Stimulated activated memory B cell treated with anti-CD40 and anti-IgM and Interleukin-4, amounts not matched to agents 10 μg/mL and 1 μg/mL and 100 μg/mL, for 72 hours (primary cell): Measurements from ENCODE around the gene TUBGCP6.
"Not testable (repeated sequence)": the region's sequence is repeated elsewhere in the genome, so short reads cannot be mapped to it uniquely, and the experiment has no call there.

Experiments used
- ATAC-seq: fragments of 150-1000 bp; cut with Tn5 transposase; 2 replicates; pipeline ENCODE4 v1.10.0; 2021
- H3K27ac Mint-ChIP-seq: one replicate; pipeline ENCODE4 v1.8.0; 2022; ENCODE audit warnings: mild to moderate bottlenecking, mixed read lengths
- H3K27me3 Mint-ChIP-seq: one replicate; pipeline ENCODE4 v1.8.0; 2022; ENCODE audit warnings: mixed read lengths
- H3K36me3 Mint-ChIP-seq: one replicate; pipeline ENCODE4 v1.8.0; 2022; ENCODE audit warnings: mixed read lengths
- H3K4me1 Mint-ChIP-seq: one replicate; pipeline ENCODE4 v1.8.0; 2022; ENCODE audit warnings: mixed read lengths
- H3K4me3 Mint-ChIP-seq: one replicate; pipeline ENCODE4 v1.8.0; 2022; ENCODE audit warnings: mild to moderate bottlenecking, moderate library complexity, mixed read lengths
- H3K9me3 Mint-ChIP-seq: one replicate; pipeline ENCODE4 v1.8.0; 2022; ENCODE audit warnings: mixed read lengths

TUBGCP6 gene

DNA sequence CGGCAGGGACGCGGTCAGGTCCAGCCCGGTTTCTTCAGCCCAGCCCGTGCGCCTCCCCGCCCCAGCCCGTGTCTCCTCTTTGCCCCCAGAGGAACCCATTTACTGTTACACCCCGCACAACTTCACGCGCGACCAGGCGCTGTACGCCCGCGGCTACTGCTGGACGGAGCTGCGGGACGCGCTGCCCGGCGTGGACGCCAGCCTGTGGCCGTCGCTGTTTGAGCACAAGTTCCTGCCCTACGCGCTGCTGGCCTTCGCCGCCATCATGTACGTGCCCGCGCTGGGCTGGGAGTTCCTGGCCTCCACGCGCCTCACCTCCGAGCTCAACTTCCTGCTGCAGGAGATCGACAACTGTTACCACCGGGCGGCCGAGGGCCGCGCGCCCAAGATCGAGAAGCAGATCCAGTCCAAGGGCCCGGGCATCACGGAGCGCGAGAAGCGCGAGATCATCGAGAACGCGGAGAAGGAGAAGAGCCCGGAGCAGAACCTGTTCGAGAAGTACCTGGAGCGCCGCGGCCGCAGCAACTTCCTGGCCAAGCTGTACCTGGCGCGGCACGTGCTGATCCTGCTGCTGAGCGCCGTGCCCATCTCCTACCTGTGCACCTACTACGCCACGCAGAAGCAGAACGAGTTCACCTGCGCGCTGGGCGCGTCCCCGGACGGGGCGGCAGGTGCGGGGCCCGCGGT lies 67.8 kb downstream of the TUBGCP6 start:
- no peaks in the 10 kb centered on the region for H3K9me3 Mint-ChIP-seq
- peaks cover 59% of the 10 kb centered on the region for H3K4me1 Mint-ChIP-seq
- no peak overlapping the region for H3K27ac Mint-ChIP-seq
- no peaks in the 10 kb centered on the region for H3K36me3 Mint-ChIP-seq
- peaks cover 38% of the 10 kb centered on the region for H3K27me3 Mint-ChIP-seq
- no peak for ATAC-seq
- H3K4me3 Mint-ChIP-seq, result no peak overlapping the region

- Mint-ChIP-seq H3K36me3 (no peaks in the 10 kb centered on the region), H3K27ac (peak overlapping the region; percentile 81), H3K27me3 (peaks cover 35% of the 10 kb centered on the region), H3K4me3 (peak overlapping the region; percentile 11), H3K9me3 (no peaks in the 10 kb centered on the region), H3K4me1 (peaks cover 61% of the 10 kb centered on the region)
- peak; percentile 38 for ATAC-seq
These were observed 68.6 kb downstream of the TUBGCP6 start for GRCh38 chr22:50175921-50176849.

GRCh38 chr22:50175191-50175461 lies 69.7 kb downstream of the TUBGCP6 start:
- no peak overlapping the region for H3K27ac Mint-ChIP-seq
- no peak overlapping the region for H3K4me3 Mint-ChIP-seq
- peaks cover 31% of the 10 kb centered on the region for H3K27me3 Mint-ChIP-seq
- H3K9me3 Mint-ChIP-seq, result no peaks in the 10 kb centered on the region
- ATAC-seq, result no peak
- peaks cover 63% of the 10 kb centered on the region for H3K4me1 Mint-ChIP-seq
- no peaks in the 10 kb centered on the region for H3K36me3 Mint-ChIP-seq

DNA sequence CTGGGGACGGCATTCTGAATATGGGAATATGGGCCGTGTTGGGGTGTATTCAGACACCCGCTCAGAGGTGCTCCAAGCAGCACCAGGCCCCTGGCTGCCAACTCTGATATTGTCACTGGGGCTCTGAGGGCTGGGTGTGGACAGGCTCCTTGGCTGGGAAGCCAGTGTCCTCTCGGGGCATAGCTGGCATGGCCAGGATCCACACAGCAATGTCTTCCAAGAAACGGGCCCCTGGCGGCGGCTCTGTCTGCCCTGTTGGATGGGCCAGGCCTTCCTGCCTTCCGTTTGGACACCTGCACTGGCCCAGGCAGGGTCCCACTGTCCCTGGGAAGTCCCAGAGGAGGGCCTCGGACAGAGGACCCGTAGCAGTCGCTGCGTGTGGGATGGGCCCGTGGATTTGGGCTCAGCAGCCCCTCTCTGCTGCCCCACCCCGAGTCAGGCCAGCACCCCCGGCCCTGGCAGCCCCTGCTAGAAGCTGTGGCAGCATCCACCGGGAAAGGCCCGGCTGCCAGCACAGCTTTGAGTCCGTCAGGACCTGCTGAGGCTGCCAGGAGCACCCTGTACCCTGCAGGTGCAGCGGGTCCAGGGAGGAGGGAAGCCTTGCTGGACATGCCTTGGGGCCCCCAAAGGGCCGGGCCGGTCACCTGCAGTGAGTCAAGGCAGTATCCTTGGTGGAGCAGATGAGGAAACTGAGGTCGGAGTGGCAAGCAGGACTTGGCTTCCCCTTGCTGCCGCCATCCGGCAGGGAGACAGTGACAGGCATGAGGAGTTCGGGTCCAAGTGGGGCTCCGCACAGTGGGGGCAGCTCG lies 70.2 kb downstream of the TUBGCP6 start:
- Mint-ChIP-seq H3K4me3 (no peak overlapping the region), H3K4me1 (peaks cover 57% of the 10 kb centered on the region), H3K9me3 (no peaks in the 10 kb centered on the region), H3K27ac (no peak overlapping the region), H3K27me3 (peaks cover 27% of the 10 kb centered on the region), H3K36me3 (no peaks in the 10 kb centered on the region)
- ATAC-seq, result no peak

DNA sequence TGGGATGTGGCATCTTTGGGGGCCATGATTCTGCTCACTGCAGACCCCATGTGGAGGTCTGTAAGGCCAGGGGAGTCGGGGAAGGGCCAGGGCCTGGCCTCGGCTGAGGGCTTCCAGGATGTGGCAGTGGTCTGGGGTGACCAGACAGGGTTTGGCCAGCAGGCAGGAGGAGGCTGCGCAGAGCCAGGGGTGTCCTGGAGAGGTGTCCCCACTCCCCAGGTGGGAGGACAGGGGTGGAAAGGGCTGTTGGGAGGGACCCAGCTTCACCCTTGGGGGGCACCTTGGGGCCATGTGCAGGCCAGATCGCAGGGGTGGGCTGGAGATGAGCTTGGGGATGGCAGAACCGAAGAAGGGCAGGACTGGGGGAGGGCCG lies 70.9 kb downstream of the TUBGCP6 start:
- peaks cover 60% of the 10 kb centered on the region for H3K4me1 Mint-ChIP-seq
- H3K4me3 Mint-ChIP-seq, result no peak overlapping the region
- no peak overlapping the region for H3K27ac Mint-ChIP-seq
- no peaks in the 10 kb centered on the region for H3K36me3 Mint-ChIP-seq
- peaks cover 27% of the 10 kb centered on the region for H3K27me3 Mint-ChIP-seq
- H3K9me3 Mint-ChIP-seq, result no peaks in the 10 kb centered on the region
- no peak for ATAC-seq

GRCh38 chr22:50173311-50173982 lies 71.4 kb downstream of the TUBGCP6 start:
- ATAC-seq, result peak; percentile 60
- peak overlapping the region; percentile 35 for H3K4me3 Mint-ChIP-seq

GRCh38 chr22:50171965-50172421 lies 72.8 kb downstream of the TUBGCP6 start:
- Mint-ChIP-seq H3K4me3 (peak overlapping the region; percentile 41), H3K9me3 (no peaks in the 10 kb centered on the region), H3K27me3 (peaks cover 38% of the 10 kb centered on the region), H3K27ac (peak overlapping the region; percentile 61), H3K4me1 (peaks cover 56% of the 10 kb centered on the region), H3K36me3 (no peaks in the 10 kb centered on the region)
- ATAC-seq, result no peak

More at GRCh38 chr22:50173311-50173982, 71.4 kb downstream of the TUBGCP6 start:
- peak overlapping the region; percentile 61 for H3K27ac Mint-ChIP-seq
- no peaks in the 10 kb centered on the region for H3K9me3 Mint-ChIP-seq
- H3K27me3 Mint-ChIP-seq, result peaks cover 30% of the 10 kb centered on the region
- peaks cover 61% of the 10 kb centered on the region for H3K4me1 Mint-ChIP-seq
- H3K36me3 Mint-ChIP-seq, result no peaks in the 10 kb centered on the region

- peak overlapping the region; percentile 62 for H3K27ac Mint-ChIP-seq
- H3K36me3 Mint-ChIP-seq, result no peaks in the 10 kb centered on the region
- peaks cover 50% of the 10 kb centered on the region for H3K4me1 Mint-ChIP-seq
- peak overlapping the region; percentile 67 for H3K4me3 Mint-ChIP-seq
- H3K27me3 Mint-ChIP-seq, result peaks cover 34% of the 10 kb centered on the region
- ATAC-seq, result no peak
- H3K9me3 Mint-ChIP-seq, result no peaks in the 10 kb centered on the region
These were observed 73.4 kb downstream of the TUBGCP6 start for GRCh38 chr22:50171319-50171964.

DNA sequence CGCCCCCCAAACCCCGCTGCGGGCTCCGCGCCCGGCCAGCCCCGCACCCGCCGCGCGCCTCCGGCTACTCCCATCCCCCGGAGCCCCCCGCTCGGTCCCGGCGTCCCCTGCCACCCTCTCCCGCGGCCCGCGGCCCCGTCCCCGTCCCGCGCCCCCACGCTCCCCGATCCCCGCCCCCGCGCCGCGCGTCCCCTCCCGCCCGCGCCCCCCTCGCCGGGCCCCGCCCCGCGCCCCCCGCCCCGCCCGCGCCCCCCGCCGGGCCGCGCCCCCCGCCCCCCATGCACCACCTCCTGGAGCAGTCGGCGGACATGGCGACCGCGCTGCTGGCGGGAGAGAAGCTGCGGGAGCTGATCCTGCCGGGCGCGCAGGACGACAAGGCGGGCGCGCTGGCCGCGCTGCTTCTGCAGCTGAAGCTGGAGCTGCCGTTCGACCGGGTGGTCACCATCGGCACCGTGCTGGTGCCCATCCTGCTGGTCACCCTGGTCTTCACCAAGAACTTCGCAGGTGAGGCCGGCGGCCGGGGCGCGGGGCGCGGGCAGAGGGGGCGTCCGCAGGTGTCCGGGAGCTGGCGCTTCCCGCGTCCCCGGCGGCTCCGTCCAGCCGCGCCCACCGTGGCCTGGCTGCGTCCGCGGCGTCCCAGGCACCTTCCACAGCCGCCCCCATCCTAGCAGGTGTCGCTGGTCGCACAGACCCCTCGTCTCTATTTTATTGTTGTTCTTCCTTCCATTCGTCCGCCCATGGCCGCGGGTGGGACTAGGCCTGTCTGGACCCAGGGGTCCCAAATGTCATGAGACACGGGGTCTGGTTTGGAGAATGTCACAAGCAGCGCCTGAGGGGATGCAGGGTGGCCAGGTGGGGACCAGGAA lies 74.1 kb downstream of the TUBGCP6 start, which contains the start of gene PANX2:
Gene PANX2, plus strand, starts transcription at position 279 of the 866 bp plus-strand sequence. Its CDS starts 0 bp downstream, at position 279.
- Mint-ChIP-seq H3K27ac (peak within 1 kb of the TSS; percentile 93), H3K4me1 (peaks cover 43% of the 10 kb centered on the region), H3K9me3 (no peaks in the 10 kb centered on the region), H3K4me3 (peak within 1 kb of the TSS; percentile 73), H3K27me3 (peaks cover 34% of the 10 kb centered on the region), H3K36me3 (no peaks in the 10 kb centered on the region)
- peak; percentile 44 for ATAC-seq

- Mint-ChIP-seq H3K9me3 (no peaks in the 10 kb centered on the region), H3K36me3 (no peaks in the 10 kb centered on the region), H3K27ac (peak overlapping the region; percentile 93), H3K4me3 (peak overlapping the region; percentile 73), H3K4me1 (peaks cover 37% of the 10 kb centered on the region), H3K27me3 (peaks cover 40% of the 10 kb centered on the region)
- ATAC-seq, result peak; percentile 74
These were observed 75.0 kb downstream of the TUBGCP6 start for GRCh38 chr22:50169774-50170341.

DNA sequence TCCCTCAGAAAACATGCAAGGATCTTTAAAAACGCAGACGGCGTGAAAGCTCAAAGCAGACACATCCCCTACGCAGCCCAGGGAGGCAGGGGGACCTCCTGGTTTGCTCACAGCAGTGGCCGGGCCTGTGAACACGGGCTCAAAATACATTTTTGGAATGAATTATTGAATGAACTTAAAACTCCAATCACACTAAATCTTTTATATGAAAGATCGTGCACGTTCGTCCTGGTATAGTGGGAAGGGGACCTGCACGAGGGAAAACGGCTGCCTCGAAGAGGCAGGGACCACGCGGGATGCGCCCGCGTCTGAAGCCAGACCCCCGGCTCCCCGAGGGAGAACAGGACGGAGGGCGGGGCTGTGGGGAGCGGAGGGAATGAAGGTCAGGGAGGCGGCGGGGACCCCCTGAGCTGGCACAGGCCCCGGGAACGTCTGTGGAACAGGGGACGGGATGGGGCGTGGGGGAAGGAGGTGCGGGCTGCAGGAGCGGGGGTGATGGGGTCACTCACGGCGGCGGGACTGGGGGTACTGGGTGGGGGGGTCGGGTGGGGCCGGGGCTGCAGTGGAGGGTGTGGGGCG lies 75.6 kb downstream of the TUBGCP6 start:
- peaks cover 37% of the 10 kb centered on the region for H3K4me1 Mint-ChIP-seq
- peak overlapping the region; percentile 82 for H3K4me3 Mint-ChIP-seq
- peak; percentile 17 for ATAC-seq
- peak overlapping the region; percentile 93 for H3K27ac Mint-ChIP-seq
- no peaks in the 10 kb centered on the region for H3K36me3 Mint-ChIP-seq
- H3K27me3 Mint-ChIP-seq, result peaks cover 46% of the 10 kb centered on the region
- H3K9me3 Mint-ChIP-seq, result no peaks in the 10 kb centered on the region

DNA sequence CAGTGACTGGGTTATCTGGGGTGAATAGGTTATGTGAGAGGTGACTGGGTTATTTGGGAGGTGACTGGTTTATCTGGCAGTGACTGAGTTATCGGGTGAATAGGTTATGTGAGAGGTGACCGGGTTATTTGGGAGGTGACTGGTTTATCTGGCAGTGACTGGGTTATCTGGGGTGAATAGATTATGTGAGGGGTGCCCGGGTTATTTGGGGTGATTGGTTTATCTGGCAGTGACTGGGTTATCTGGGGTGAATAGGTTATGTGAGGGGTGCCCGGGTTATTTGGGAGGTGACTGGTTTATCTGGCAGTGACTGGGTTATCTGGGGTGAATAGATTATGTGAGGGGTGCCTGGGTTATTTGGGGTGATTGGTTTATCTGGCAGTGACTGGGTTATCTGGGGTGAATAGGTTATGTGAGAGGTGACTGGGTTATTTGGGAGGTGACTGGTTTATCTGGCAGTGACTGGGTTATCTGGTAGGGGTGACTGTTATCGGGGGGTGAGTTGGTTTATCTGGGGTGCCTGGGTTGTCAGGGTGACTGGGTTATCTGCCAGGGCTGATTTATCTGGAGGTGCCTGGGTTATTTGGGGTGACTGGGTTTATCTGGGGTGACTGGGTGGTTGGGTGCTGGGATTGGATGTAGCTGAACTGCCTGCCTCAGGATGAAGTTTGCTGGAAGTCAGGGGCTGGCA lies 76.2 kb downstream of the TUBGCP6 start:
- peak overlapping the region; percentile 93 for H3K27ac Mint-ChIP-seq
- not testable (repeated sequence) for H3K9me3 Mint-ChIP-seq

More for the DNA sequence above, 76.2 kb downstream of the TUBGCP6 start:
- ATAC-seq, H3K36me3 Mint-ChIP-seq: not testable (repeated sequence)
- Mint-ChIP-seq H3K4me1 (peaks cover 33% of the 10 kb centered on the region), H3K27me3 (peaks cover 51% of the 10 kb centered on the region), H3K4me3 (peak overlapping the region; percentile 4)
